ENCODE measurements around the gene EXOC6B. TPM values are rescaled to one million over a fixed set of nuclear protein-coding genes. Genes with fewer than 3 reads are reported as not detected.

Gene EXOC6B
- total and polyA plus RNA-seq, 12 donors = 16.3 to 243 (median 144) TPM

DNA sequence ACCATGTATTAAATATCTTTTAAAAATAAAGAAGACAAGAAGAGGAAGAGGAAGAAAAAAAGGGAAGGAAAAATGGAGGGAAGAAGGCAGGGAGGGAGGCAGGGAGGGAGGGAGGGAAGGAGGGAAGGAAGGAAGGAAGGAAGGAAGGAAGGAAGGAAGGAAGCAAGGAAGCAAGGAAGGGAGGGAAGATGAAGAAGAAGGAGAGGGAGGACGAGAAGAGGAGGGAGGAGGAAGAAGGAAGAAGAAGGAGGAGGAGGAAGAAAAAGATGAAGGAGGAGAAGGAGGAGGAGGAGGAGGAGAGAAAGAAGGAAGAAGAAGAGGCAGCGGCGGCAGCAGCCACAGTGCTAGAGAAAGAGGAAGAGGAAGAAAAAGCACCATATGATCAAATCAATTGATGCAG is 189.6 kb downstream of the EXOC6B start:
- no peaks in the 10 kb centered on the region for H3K9me3 ChIP-seq
- H3K27me3 ChIP-seq = no peaks in the 10 kb centered on the region
- 82 to 84% methylated on average over 3 of the region's 3 CpGs for WGBS, 2 donors
- H3K36me3 ChIP-seq = no peaks in the 10 kb centered on the region
- no peak for DNase-seq
- H3K27ac ChIP-seq = no peak overlapping the region
- H3K4me1 ChIP-seq = peaks cover 0 to 10% (median 0%) of the 10 kb centered on the region in 9 donors
- no peak for TF ChIP-seq CTCF (IDR thresholded peaks at IDR 0.05)
- no peak for ATAC-seq
- intact Hi-C loops (cut with DNase I) = no loop called here
- H3K4me3 ChIP-seq = no peak overlapping the region

GRCh38 chr2:72630767-72631166 is 195.1 kb downstream of the EXOC6B start:
- H3K4me1 ChIP-seq = peaks cover 0 to 46% (median 12%) of the 10 kb centered on the region in 9 donors
- no peaks in the 10 kb centered on the region for H3K9me3 ChIP-seq
- 67 to 71% methylated on average over 2 of the region's 2 CpGs for WGBS, 2 donors
- no peaks in the 10 kb centered on the region for H3K27me3 ChIP-seq
- H3K4me3 ChIP-seq = no peak overlapping the region
- no peak overlapping the region for H3K27ac ChIP-seq
- intact Hi-C loops (cut with DNase I) = no loop called here
- ATAC-seq = peak in 1 of 8 donors; percentile 10
- DNase-seq = no peak
- H3K36me3 ChIP-seq = no peaks in the 10 kb centered on the region
- TF ChIP-seq CTCF (IDR thresholded peaks at IDR 0.05) = no peak

DNA sequence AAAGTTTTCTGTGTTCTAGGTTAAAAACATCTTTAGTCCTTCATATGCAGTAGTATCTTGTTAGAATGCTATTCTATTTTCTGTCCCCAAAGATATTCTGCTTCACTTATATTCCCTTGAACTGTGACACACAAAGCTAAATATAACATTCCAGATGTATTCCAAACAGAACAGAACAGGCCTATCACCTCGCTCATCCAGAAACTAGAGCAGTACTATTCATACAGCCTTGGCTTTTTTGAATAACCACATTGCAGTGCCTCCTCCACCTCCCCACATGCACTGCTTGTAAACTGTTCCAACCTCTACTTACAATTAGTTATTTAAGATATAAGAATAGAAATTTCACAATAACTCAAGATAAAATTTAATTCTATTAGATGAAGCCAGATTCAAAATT is 196.8 kb downstream of the EXOC6B start:
- Histone ChIP-seq H3K4me1 (peaks cover 0 to 52% (median 14%) of the 10 kb centered on the region in 9 donors), H3K27ac (peak overlapping the region in 4 of 10 donors; percentile 6 to 38 (median 30)), H3K36me3 (no peaks in the 10 kb centered on the region), H3K9me3 (no peaks in the 10 kb centered on the region), H3K27me3 (no peaks in the 10 kb centered on the region), H3K4me3 (no peak overlapping the region)
- ATAC-seq = peak; percentile 72 to 96 (median 84)
- intact Hi-C loops (cut with DNase I) = no loop called here
- no peak for DNase-seq
- WGBS, 2 donors = 54 to 65% methylated on average over 1 of the region's 1 CpG
- TF ChIP-seq CTCF (IDR thresholded peaks at IDR 0.05) = no peak

DNA sequence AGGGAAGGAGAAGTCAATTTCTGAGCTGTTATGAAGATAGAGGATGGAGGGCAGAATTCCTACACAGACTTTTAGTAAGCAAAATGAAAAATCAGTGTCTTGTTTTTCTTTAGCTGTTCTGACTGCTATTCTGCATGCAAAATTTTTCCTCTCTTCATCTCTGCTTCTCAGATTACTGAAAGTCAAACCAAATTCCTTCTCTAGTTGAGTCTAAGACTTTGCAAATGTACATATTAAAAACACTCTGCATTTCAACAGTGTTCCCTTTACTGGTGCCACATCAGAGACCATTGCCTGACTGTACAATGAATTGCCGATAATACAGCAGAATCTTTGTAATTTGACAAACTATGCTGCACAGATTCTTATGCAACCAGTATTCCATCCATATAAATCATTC is 198.8 kb downstream of the EXOC6B start:
- no peak for TF ChIP-seq CTCF (IDR thresholded peaks at IDR 0.05)
- H3K9me3 ChIP-seq = no peaks in the 10 kb centered on the region
- H3K36me3 ChIP-seq = no peaks in the 10 kb centered on the region
- ATAC-seq = no peak
- no peaks in the 10 kb centered on the region for H3K27me3 ChIP-seq
- 89 to 95% methylated on average over 1 of the region's 1 CpG for WGBS, 2 donors
- H3K4me1 ChIP-seq = peaks cover 0 to 52% (median 14%) of the 10 kb centered on the region in 9 donors
- no peak for DNase-seq
- no peak overlapping the region for H3K27ac ChIP-seq
- H3K4me3 ChIP-seq = no peak overlapping the region
- intact Hi-C loops (cut with DNase I) = no loop called here

All from heart right ventricle (tissue), 16 donors.